GM12878 (cell line): Measurements from ENCODE around the gene INAFM1. TPM values are rescaled to one million over a fixed set of nuclear protein-coding genes. Genes with fewer than 3 reads are reported as not detected.

Experiments used
- ATAC-seq: fragments of 200-7000 bp; cut with Tn5 transposase; 3 replicates; pipeline ENCODE4 v1.9.1; 2020; ENCODE audit warnings: mild to moderate bottlenecking, moderate library complexity
- BruUV-seq: library from RNA; stranded (reverse); fragments of 400-500 nt; replicated peaks from 2 replicates; lab custom pipeline; 2021; lab: Mats Ljungman, UMichigan
- CTCF ChIA-PET: fragments of 300-600 bp; sonication (Branson Sonifier 250); formaldehyde crosslinking; extraction: SDS; loops from one replicate; lab custom pipeline; 2021; ENCODE audit warnings: inconsistent platforms; lab: Yijun Ruan, JAX
- POLR2A ChIA-PET: fragments of 350-600 bp; formaldehyde crosslinking; extraction: SDS; loops from one replicate; lab custom pipeline; 2021; ENCODE audit warnings: inconsistent platforms; lab: Charles Lee
- RAD21 ChIA-PET: fragments of 300-600 bp; sonication (Branson Sonifier 250); formaldehyde crosslinking; loops from one replicate; lab custom pipeline; 2023; ENCODE audit warnings: antibody characterized with exemption; ENCODE audit not compliant: unreplicated experiment; lab: Charles Lee
- SMC1A ChIA-PET: fragments of 300-600 bp; sonication (Branson Sonifier 250); formaldehyde crosslinking; loops from one replicate; lab custom pipeline; 2023; ENCODE audit not compliant: unreplicated experiment, uncharacterized antibody; lab: Charles Lee
- DNase-seq: peaks from one replicate; pipeline ENCODE4 v3.0.0-alpha.2; 2011; ENCODE audit warnings: low read depth, low spot score
- FAIRE-seq: peaks from 3 replicates; lab custom pipeline; 2011; peaks lifted over from hg19 to GRCh38; lab: Jason Lieb, UNC
- H2AFZ ChIP-seq: 2 replicates; pipeline ENCODE4 v1.6.0; 2011; ENCODE audit warnings: low read depth, low read length, control low read depth; ENCODE audit not compliant: control insufficient read depth
- H3K27ac ChIP-seq: 2 replicates; pipeline ENCODE4 v1.5.1; 2011; ENCODE audit warnings: control low read depth; ENCODE audit not compliant: control insufficient read depth, insufficient read depth
- H3K27me3 ChIP-seq, 2 experiments: replicated peaks in 1 of 2; 2 replicates each; pipeline versions ENCODE4 v1.6.0 to v1.6.1; 2011; ENCODE audit warnings: low read length in 1 of 2; ENCODE audit not compliant: control insufficient read depth in 2 of 2, insufficient read depth in 2 of 2
- H3K36me3 ChIP-seq, 2 experiments: 2 replicates each; pipeline ENCODE4 v1.5.1; 2011; ENCODE audit warnings: low read length in 1 of 2; ENCODE audit not compliant: control insufficient read depth in 2 of 2, insufficient read depth in 2 of 2
- H3K4me1 ChIP-seq: 2 replicates; pipeline ENCODE4 v1.6.1; 2011; ENCODE audit warnings: mild to moderate bottlenecking, low read length, moderate library complexity, mixed read lengths; ENCODE audit not compliant: control insufficient read depth, insufficient read depth
- H3K4me2 ChIP-seq: 2 replicates; pipeline ENCODE4 v1.6.0; 2011; ENCODE audit warnings: control low read depth; ENCODE audit not compliant: control insufficient read depth, insufficient read depth
- H3K4me3 ChIP-seq: fragments of 200-600 bp; sonication (generic); 2 replicates; pipeline ENCODE4 v1.5.1; 2016
- H3K79me2 ChIP-seq: 2 replicates; pipeline ENCODE4 v1.6.0; 2011; ENCODE audit warnings: low read length; ENCODE audit not compliant: control insufficient read depth, insufficient read depth
- H3K9ac ChIP-seq: 2 replicates; pipeline ENCODE4 v1.8.0; 2011; ENCODE audit warnings: low read length, control low read depth, mixed read lengths; ENCODE audit not compliant: control insufficient read depth, insufficient read depth
- H3K9me3 ChIP-seq: replicated peaks from 3 replicates; pipeline ENCODE4 v1.5.1; 2011; ENCODE audit warnings: mild to moderate bottlenecking, low read length; ENCODE audit not compliant: control insufficient read depth, insufficient read depth
- H4K20me1 ChIP-seq: 2 replicates; pipeline ENCODE4 v1.6.0; 2011; ENCODE audit not compliant: control insufficient read depth, insufficient read depth
- JUND ChIP-seq: IDR thresholded peaks from 2 replicates; pipeline ENCODE4 v1.6.1; 2012; ENCODE audit warnings: low read depth, mild to moderate bottlenecking, low read length, improper control_type of control experiment, moderate library complexity
- LARP7 ChIP-seq: fragments of 450-650 bp; IDR thresholded peaks from 2 replicates; pipeline ENCODE4 v1.6.1; 2017; ENCODE audit warnings: mild to moderate bottlenecking
- MXI1 ChIP-seq: fragments of 150-350 bp; IDR thresholded peaks from 2 replicates; pipeline ENCODE4 v1.6.1; 2011; ENCODE audit warnings: low read depth, mild to moderate bottlenecking, inconsistent platforms, low read length, improper control_type of control experiment
- NR2C2 ChIP-seq: IDR thresholded peaks from 2 replicates; pipeline ENCODE4 v1.6.1; 2011; ENCODE audit warnings: borderline replicate concordance, low read depth; ENCODE audit not compliant: control insufficient read depth, insufficient read length
- USF1 ChIP-seq: IDR thresholded peaks from 2 replicates; pipeline ENCODE4 v1.6.1; 2011; ENCODE audit warnings: borderline replicate concordance, low read depth, mild to moderate bottlenecking, moderate library complexity, mixed read lengths, low read length; ENCODE audit not compliant: insufficient read depth; ENCODE audit errors: extremely low read length
- ZNF217 ChIP-seq: fragments of 450-650 bp; IDR thresholded peaks from 2 replicates; pipeline ENCODE4 v1.6.1; 2017; ENCODE audit warnings: antibody characterized with exemption, mild to moderate bottlenecking
- ZSCAN29 ChIP-seq: fragments of 450-650 bp; IDR thresholded peaks from 2 replicates; pipeline ENCODE4 v1.6.1; 2017; ENCODE audit warnings: mild to moderate bottlenecking, moderate library complexity
- WGBS: methylation state at CpG from one replicate; pipeline ENCODE4 v1.1.6; 2016; ENCODE audit warnings: low lambda C conversion rate; ENCODE audit not compliant: insufficient replicate concordance, insufficient coverage; ENCODE audit errors: missing lambda C conversion rate; 5-methylcytosine and 5-hydroxymethylcytosine counted together
- in situ Hi-C: fragments of 300-500 bp; cut with MboI; formaldehyde crosslinking; loops from 9 replicates; pipeline ENCODE4 v1.14.3; 2018; ENCODE audit warnings: mixed read lengths
- intact Hi-C: fragments of 100-400 bp; cut with micrococcal nuclease; formaldehyde crosslinking; loops from one replicate; pipeline ENCODE4 v1.14.2; 2022; ENCODE audit not compliant: unreplicated experiment
- polyA plus RNA-seq, 11 experiments: library from polyadenylated mRNA; depleted of rRNA in 4 of 11; unstranded in 6 of 11; stranded (reverse) in 5 of 11; fragments of >200 nt; fragmentation: Nextera tagmentation in 4 of 11; fragmentation: Illumina TruSeq in 1 of 11; extraction: Ambion mirVana in 4 of 11; extraction: Trizol in 1 of 11; gene quantifications; 1 replicate in 1 of 11; 2 replicates in 10 of 11; pipeline versions ENCODE4 v1.2.1 to v1.2.3, GENCODE V29; 2011 to 2016; ENCODE audit warnings: inconsistent platforms in 2 of 11, missing spikeins in 2 of 11, low read depth in 1 of 11
- total RNA-seq, 4 experiments: library from RNA; depleted of rRNA in 3 of 4; stranded (reverse); fragments of >200 nt in 3 of 4; fragmentation: Illumina TruSeq in 1 of 4; extraction: Trizol in 1 of 4; gene quantifications; 2 replicates each; pipeline versions ENCODE4 v1.2.1 to v1.2.3, GENCODE V29; 2013 to 2021

The INAFM1 gene
- total and polyA plus RNA-seq, 10 of the 15 experiments (the other 5 are each of a cell fraction or from before 2014, with no cell fraction given): 0.57 to 6.8 (median 1.1) TPM; not detected in 1

- WGBS: 62% methylated on average over 10 of the region's 10 CpGs
- Histone ChIP-seq H2AFZ (no peak overlapping the region), H4K20me1 (no peaks in the 10 kb centered on the region), H3K4me1 (no peaks in the 10 kb centered on the region; the same call in 1 of the 2 replicates), H3K27me3 (no peaks in the 10 kb centered on the region), H3K4me3 (no peak overlapping the region), H3K9ac (no peak overlapping the region), H3K79me2 (no peaks in the 10 kb centered on the region), H3K27ac (no peak overlapping the region), H3K4me2 (no peak overlapping the region), H3K36me3 (no peaks in the 10 kb centered on the region), H3K9me3 (no peaks in the 10 kb centered on the region; the same call in 2 of the 3 replicates)
- POLR2A ChIA-PET: interaction anchor here (0.6 kb wide), 1 partner anchor 293 kb away, joined by 4 read pairs; no protein-coding TSS in a partner anchor
- SMC1A ChIA-PET: no interaction called here
- intact Hi-C loops: no loop called here
- TF ChIP-seq NR2C2: no peak
- no peak for TF ChIP-seq USF1
- no peak for TF ChIP-seq ZNF217
- TF ChIP-seq LARP7: no peak
- no peak for TF ChIP-seq JUND
- TF ChIP-seq MXI1: no peak
- no peak for TF ChIP-seq ZSCAN29
- ATAC-seq (no peak), DNase-seq (no peak), FAIRE-seq (no peak)
- CTCF ChIA-PET: no interaction called here
- BruUV-seq: no TSS peak
- RAD21 ChIA-PET: no interaction called here
- in situ Hi-C loops: no loop called here
These were observed 39.1 kb downstream of the INAFM1 start for GRCh38 chr19:47313754-47314295.
